Activated CD8-positive, alpha-beta memory T cell treated with anti-CD3 and anti-CD28 coated beads, Interleukin-2, amount 50 U/mL, for 1 hour (primary cell): ENCODE measurements around the gene ANLN.
"Not testable (repeated sequence)": the region's sequence is repeated elsewhere in the genome, so short reads cannot be mapped to it uniquely, and the experiment has no call there.

ENCODE experiments used
- DNase-seq: peaks from one replicate; pipeline ENCODE4 v3.0.0-alpha.2; 2020; ENCODE audit errors: extremely low read depth

ANLN gene

GRCh38 chr7:36466001-36466400, 76.3 kb downstream of the ANLN start:
- not testable (repeated sequence) for DNase-seq

- no peak for DNase-seq
Measured at GRCh38 chr7:36468370-36469101, 78.9 kb downstream of the ANLN start.

- DNase-seq = no peak
Measured at GRCh38 chr7:36469236-36469635, 79.6 kb downstream of the ANLN start.

GRCh38 chr7:36472141-36472729, 82.6 kb downstream of the ANLN start:
- DNase-seq = no peak

- no peak for DNase-seq
Measured at GRCh38 chr7:36473454-36474282, 84.0 kb downstream of the ANLN start.

- DNase-seq = no peak
Measured at GRCh38 chr7:36474283-36475010, 84.8 kb downstream of the ANLN start.

- no peak for DNase-seq
Measured at GRCh38 chr7:36475011-36475342, 85.3 kb downstream of the ANLN start.

GRCh38 chr7:36475381-36475780, 85.7 kb downstream of the ANLN start:
- DNase-seq = no peak

- no peak for DNase-seq
Measured at GRCh38 chr7:36478745-36479144, 89.1 kb downstream of the ANLN start.

GRCh38 chr7:36483853-36484252, 94.2 kb downstream of the ANLN start:
- not testable (repeated sequence) for DNase-seq

- DNase-seq = no peak
Measured at GRCh38 chr7:36484265-36484664, 94.6 kb downstream of the ANLN start.

- no peak for DNase-seq
Measured at GRCh38 chr7:36486336-36486735, 96.7 kb downstream of the ANLN start.

GRCh38 chr7:36487756-36488336, 98.2 kb downstream of the ANLN start:
- DNase-seq = no peak

GRCh38 chr7:36488672-36489071, 99.0 kb downstream of the ANLN start:
- not testable (repeated sequence) for DNase-seq

- no peak for DNase-seq
Measured at GRCh38 chr7:36490419-36490830, 100.8 kb downstream of the ANLN start.

GRCh38 chr7:36491317-36491716, 101.7 kb downstream of the ANLN start:
- no peak for DNase-seq

GRCh38 chr7:36496576-36496975, 106.9 kb downstream of the ANLN start:
- DNase-seq = no peak

GRCh38 chr7:36497176-36497575, 107.5 kb downstream of the ANLN start:
- not testable (repeated sequence) for DNase-seq

- no peak for DNase-seq
Measured at GRCh38 chr7:36497775-36498174, 108.1 kb downstream of the ANLN start.
